T-helper 1 cell treated with Interleukin-12 subunit alpha and Interleukin-12 subunit beta and Interleukin-4 antibody, amounts not matched to agents 30 ng/mL and 1 ng/mL, for 36 hours (primary cell): ENCODE data around the gene MAP3K7. TPM values are rescaled to one million over a fixed set of nuclear protein-coding genes. Genes with fewer than 3 reads are reported as not detected.

Experiments
- intact Hi-C: fragments of 100-400 bp; cut with micrococcal nuclease; formaldehyde crosslinking; loops from one replicate; pipeline ENCODE4 v1.15.1; 2024
- total RNA-seq: library from RNA; stranded (reverse); gene quantifications from 2 replicates; pipeline ENCODE4 v1.2.3, GENCODE V29; 2022

The MAP3K7 gene
- total RNA-seq, 1 donor from 2014 or later, result 29.9 TPM

DNA sequence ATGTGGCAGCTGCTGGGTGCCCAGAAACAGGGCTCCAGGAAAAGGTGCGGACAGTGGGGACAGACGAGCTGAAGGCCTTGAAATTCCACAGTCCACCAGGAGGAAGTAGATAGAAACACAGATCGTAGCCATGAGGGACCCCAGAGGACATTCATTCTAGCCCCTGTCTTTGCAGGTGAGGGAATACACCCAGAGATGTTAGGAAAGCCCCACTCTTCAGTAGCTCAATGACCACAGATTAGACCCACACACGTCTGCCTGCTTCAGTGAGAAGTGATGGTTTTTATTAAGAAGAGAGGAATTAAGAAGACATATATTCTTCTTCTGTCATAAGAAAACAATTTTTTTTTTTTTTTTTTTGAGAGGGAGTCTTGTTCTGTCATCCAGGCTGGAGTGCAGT is 123.0 kb downstream of the MAP3K7 start:
- intact Hi-C loops, result loop anchor here (1.0 kb wide), 2 partner anchors 9 to 39 kb away; no protein-coding TSS in a partner anchor
